Posterior vena cava (tissue), 2 donors: ENCODE results near the gene USO1. TPM values are rescaled to one million over a fixed set of nuclear protein-coding genes. Genes with fewer than 3 reads are reported as not detected.
"Not testable (repeated sequence)": the region's sequence is repeated elsewhere in the genome, so short reads cannot be mapped to it uniquely, and the experiment has no call there.

Source experiments
- DNase-seq: peaks from one replicate; pipeline ENCODE4 v3.0.0-alpha.2; 2020; ENCODE audit warnings: low spot score
- intact Hi-C, 2 donors: fragments of 100-400 bp; cut with DNase I; formaldehyde crosslinking; loops; one replicate each; pipeline versions ENCODE4 v1.14.1 to v1.14.2; 2022 to 2023
- total RNA-seq, 2 donors: library from RNA; stranded (reverse); fragmentation: NEBNext Ultra II Directional; extraction: Animal tissue kit (Norgen Biotek cat#: 25700); gene quantifications; one replicate each; pipeline ENCODE4 v1.2.1, GENCODE V29; 2021
- donor health status: DM: yes; HTN: yes; CAD: no.
- donor health status: DM: yes; HTN: yes; CAD: no.

USO1 gene
- total RNA-seq, 2 donors from 2014 or later = 68.8 to 77.3 TPM

DNA sequence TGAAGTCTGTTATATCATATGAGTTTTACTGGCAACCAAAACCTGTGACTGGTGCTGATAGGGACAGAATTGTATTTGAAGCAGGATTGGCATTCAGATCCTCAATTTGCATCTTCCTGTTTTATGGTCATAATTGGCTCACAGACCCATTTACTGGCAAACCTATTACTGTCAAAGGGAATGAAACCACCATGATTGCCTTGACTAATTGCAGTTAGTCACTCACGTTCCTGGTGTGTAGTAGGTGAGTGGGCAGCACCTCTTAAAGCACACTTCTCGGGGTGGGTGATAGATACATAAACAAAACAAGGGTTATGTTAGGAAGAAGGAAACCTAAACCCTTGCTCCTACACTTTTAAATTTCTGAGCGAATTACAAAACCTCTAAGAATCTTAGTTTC, 96.8 kb downstream of the USO1 start:
- intact Hi-C loops = no loop called here
- no peak for DNase-seq

DNA sequence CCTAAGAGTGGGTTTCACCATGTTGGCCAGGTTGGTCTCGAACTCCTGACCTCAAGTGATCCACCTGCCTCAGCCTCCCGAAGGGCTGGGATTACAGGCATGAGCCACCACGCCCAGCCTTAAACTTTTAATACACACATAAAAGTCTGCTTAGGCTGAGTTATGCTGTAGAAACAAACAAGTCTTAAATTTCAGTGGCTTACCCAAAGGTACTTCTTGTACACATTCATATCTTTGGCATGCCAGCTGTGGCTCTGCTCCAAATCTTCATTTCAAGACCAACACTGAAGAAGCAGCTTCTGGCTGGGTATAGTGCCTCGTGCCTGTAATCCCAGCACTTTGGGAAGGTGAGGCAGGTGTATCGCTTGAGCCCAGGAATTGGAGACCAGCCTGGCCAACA, 97.6 kb downstream of the USO1 start:
- intact Hi-C loops = no loop called here
- DNase-seq = no peak

DNA sequence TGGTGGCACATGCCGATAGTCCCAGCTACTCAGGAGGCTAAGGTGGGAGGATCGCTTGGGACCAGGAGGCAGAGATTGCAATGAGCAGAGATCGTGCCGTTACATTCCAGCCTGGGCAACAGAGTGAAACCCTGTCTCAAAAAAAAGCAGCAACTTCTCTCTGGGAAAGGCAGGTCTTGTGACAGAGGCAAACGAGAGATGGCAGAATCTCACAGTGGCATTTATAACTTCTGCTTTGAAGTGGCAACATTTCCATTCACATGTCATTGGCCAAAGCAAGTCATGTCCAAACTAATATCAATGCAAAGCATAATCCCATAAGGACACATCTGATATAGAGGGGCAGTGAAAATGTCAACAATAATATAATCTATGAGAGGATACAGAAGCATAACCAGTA, 98.0 kb downstream of the USO1 start:
- intact Hi-C loops = no loop called here
- DNase-seq = no peak

DNA sequence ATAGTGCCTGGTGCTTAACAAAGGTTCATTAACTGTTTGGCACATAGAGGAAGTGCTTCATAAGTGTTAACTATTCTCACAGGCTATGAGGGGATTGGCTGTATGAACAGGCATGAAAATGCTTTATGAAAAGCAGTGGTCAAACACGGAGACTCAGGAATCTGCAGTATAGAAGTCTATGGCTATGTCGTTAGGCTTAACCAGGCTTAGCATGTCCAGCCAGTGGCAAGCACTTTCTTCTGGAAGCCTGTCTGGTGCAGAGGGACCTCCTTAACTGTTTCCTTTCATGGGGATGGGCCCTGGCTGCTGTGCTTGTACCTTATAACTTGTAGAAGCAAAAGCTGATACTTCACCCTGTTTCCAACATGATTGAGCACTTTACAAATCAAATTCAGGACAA, 99.4 kb downstream of the USO1 start:
- DNase-seq = no peak

DNA sequence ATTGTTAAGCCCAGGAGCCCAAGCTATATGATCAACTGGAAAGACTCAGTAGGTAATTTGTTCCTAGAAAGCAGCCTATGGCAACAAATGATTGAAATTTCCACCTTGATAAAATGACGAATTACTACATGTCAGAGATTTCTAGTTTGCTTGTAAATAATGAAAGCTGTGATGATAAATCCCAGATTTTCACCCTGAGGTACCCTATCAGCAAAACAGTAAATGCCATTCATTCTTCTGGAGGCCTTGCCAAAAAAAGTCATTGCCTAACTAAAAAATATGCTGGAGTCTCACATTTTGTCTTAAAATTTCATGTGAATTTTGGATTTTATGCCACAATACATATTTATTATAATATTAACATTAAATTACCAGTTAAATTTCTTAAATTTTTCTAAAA, 106.5 kb downstream of the USO1 start:
- intact Hi-C loops = no loop called here
- DNase-seq = no peak

More for the DNA sequence above, 99.4 kb downstream of the USO1 start:
- intact Hi-C loops = no loop called here

DNA sequence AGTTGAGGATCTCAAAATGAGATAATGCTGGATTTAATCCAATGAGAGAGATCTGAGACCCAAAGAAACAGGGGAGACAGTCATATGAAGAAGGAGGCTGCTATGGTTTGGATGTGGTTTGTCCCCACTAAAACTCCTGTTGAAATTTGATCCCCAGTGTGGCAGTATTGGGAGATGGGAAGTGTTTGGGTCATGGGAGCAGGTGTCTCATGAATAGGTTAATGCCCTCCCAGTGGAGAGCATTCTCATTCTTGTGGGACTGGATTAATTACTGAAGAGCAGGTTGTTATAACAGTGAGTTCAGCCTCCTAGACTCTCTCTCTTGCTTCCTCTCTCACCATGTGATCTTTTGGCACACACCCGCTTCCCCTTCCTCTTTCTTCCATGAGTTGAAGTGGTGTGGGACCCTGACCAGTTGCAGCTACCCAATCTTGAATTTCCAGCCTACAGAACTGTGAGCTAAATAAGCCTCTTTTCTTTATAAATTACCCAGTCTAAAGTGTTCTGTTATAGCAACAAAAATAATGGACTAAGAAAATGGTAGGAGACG, 107.6 kb downstream of the USO1 start:
- intact Hi-C loops = no loop called here
- no peak for DNase-seq

DNA sequence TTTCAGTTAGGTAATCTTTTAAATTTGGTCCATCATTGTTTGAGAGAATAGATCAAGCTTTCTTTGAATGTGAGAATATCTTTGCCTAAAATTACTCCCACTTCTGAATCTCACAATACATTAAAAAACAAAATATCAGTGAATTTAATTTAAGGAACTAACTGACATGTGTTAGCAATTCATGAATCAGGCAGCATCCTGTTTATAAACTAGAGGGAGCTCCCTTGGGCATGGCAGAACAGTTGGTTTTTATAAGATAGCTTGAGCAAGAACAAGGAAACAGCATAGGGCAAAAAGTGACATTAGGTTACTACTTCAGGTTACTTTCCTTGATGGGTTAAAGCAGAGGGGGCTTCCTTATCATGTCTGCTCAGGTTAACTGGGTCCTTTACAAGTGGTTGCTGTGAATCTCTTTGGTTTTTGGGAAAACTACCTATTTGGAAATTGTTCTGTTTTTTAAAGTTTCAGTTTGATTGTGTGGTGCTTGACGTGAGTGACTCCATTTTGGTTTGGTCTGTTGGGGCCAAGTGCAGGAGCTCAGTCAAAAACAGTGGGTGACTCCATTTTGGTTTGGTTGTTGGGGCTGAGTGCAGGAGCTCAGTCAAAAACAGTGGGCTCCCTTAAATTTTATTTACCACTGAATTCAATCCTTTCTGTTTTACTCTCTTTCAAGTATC, 109.9 kb downstream of the USO1 start:
- DNase-seq = no peak
- intact Hi-C loops = no loop called here

DNA sequence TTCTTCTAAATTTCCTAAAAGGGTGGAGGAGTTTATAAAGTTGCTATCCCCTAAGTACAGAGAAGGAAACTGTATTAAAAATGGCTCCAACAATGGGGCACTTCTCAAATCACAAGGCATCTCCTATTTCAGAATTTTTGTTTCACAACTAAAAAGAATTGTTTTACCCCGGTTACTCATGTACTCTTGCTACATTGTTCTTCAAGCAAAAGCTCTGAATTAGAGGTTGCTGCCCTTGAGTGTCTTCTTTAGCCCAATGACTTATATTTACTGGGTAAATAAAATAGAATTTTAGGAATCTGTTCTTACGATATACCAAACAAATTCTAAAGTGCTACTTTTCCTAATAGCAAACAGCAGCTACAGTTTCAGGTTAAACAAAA, 110.4 kb downstream of the USO1 start:
- intact Hi-C loops = no loop called here
- DNase-seq = no peak

DNA sequence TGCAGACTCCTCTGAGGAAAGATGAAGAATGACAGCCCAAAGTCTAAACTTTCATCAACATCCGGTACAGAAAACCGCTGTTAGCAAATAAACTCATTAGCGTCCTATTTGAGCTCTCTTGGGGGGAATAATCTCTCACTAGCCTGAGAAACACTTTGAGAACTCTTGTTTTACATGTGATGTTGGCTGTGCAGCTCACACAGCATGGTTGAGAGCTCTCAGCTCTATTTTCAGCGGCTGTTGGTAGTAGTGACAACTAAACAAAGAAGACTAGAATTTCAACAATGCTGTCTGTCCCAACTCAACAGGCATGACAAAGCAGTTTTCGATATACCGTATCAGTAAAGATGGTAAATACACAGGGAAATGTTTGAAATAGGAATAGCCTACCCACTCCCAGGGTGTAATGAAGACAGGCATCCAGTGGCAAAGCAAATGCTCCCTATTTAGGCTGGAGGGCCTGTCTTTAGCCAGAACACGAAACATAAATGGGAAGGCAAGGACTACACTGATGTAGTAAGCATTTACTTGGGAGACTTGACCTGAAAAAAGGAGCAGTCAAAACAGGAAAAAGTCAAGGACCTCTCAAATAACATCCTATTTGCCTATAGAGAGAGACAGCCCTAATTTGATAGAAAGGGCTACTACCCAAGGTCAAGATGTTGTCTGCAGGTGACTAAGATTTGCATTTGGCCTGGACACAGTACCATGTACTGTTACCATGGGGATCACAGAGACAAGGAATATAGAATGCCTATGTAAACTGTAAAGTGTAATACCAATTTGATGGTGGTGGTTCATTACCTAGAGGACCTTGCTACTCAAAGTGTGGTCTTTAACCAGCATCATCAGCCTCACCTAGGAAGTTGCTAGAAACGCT, 117.5 kb downstream of the USO1 start:
- intact Hi-C loops = no loop called here
- DNase-seq = no peak

DNA sequence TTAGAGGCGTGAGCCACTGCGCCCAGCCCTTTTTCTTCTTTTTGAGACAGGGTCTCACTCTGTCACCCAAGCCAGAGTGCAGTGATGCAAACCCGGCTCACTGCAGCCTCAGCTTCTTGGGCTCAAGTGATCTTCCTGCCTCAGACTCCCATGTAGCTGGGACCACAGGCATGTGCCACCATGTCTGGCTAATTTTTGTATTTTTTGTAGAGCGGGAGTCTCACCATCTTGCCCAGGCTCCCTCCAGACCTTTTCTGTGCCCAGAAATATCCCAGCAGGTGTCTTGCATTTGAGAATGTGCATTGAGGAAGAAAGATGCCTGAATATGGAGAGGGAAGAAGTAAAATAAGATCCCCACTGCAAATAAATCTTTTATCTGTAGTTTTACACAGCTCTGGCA, 119.2 kb downstream of the USO1 start:
- DNase-seq = no peak
- intact Hi-C loops = no loop called here

DNA sequence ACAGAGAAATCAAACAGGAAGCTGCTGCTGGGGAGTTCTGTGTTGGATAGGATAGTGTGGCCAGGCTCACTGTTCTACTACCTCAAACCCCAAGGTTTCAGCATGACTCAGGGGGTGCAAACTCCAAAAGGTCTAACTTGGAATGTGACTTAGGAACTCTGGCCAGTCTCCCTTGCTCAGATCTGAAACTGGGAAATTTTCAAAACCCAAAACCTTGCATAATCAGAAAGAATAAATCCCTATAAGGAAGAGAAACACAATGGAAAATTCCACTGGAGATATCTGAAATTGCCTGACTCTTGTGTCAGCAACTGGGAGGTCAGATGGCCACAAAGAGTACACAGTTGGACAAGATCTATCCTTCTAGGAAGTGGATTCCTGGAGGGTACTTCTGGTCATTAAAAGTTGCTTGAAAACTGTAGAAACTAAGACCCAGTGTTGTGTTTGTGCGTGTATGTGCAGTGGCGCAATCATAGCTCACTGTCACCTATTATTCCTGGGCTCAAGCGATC, 119.8 kb downstream of the USO1 start:
- intact Hi-C loops = no loop called here
- DNase-seq = no peak

DNA sequence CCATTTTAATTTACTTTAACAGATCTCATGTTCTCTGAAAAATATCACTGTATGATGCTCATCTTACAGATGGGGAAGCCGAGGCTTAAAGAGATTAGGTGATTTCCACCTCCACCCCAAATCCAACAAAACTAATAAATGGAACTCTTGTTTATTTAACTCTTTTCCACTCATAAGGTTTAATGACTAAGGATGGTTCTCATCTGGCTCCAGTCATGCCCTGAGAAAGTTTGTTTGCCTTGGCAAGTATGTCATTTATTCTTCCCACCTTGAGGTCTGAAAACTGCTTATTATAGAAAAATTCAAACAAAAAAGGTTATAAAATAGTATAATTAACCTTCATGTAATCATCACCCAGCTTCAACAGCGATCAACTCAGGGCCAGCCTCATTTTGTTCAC, 121.6 kb downstream of the USO1 start:
- no peak for DNase-seq
- intact Hi-C loops = no loop called here

DNA sequence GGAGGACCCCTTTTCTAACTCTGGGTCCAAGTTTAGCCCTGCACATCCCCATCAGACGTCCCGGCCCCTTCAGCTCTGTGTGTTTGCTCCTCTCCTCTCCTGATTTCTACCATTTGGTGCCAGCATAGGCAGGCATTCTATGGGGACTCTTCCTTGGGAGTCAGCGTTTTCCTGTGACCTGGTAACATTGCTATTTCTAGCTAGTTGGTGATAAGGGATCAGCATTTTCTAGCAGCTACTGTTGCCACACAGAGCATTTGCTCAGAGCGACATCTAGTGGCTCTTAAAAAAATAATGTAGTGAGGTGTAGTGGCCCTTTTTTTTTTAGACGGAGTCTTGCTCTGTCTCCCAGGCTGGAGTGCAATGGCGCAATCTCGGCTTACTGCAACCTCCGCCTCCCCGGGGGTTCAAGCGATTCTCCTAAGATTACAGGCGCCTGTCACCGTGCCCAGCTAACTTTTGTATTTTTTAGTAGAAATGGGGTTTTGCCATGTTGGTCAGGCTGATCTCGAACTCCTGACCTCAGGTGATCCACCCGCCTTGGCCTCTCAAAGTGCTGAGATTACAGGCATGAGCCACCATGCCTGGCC, 123.9 kb downstream of the USO1 start:
- intact Hi-C loops, DNase-seq: not testable (repeated sequence)

DNA sequence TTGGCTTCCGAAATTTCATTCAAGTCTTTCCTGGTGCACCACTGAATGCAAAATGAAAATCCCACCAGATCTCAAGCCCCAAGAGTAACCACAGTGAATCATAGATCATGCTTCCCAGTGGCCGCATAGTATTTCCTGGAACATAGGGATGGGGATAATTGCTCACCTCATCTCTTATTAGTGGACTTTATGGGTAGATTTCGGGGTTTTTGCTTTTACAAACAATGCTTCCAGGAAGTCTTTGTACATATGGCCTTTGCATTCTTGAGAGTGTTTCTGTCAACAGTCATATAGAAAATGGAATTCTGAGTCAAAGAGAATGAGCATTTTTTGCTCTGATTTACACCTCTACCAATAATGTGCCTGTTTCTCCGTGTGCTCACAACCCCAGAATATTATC, 124.5 kb downstream of the USO1 start:
- DNase-seq = no peak

DNA sequence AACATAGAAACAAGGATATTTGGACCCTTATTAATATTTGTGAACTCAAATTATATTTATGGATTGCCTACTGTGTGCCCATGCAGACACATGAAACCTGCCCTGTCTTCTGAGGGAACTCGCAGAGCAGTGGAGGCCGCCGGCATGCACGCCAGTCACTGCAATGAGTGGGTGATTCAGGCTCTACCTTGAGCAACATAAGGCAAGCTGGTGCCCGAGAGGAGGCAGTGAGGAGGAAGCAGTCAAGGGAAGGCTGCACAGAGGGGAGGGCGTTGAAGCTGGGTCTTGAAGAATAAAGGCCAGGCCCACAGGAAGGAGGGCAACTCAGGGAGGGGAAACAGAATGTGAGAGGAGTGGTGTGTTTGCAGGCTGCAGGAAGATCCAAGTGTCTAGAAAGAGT, 125.1 kb downstream of the USO1 start:
- DNase-seq = no peak
- intact Hi-C loops = no loop called here

More for the DNA sequence above, 124.5 kb downstream of the USO1 start:
- intact Hi-C loops = no loop called here

DNA sequence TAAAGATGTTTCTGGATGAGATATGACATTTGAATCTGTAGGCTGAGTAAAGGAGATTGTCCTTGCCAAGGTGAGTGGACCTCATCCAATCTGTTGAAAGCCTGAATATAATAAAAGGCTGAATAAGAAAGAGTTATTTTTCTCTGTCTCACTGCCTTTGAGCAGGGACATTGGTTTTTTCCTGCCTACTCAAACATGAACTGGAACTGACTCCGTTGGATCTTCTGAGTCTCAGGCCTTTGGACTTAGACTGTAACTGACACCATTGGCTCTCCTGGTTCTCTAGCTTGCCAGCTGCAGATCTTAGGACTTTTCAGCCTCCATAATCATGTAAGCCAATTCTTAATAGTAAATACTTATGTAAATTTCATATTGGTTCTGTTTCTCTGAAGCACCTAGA, 134.3 kb downstream of the USO1 start:
- intact Hi-C loops = no loop called here
- DNase-seq = no peak

DNA sequence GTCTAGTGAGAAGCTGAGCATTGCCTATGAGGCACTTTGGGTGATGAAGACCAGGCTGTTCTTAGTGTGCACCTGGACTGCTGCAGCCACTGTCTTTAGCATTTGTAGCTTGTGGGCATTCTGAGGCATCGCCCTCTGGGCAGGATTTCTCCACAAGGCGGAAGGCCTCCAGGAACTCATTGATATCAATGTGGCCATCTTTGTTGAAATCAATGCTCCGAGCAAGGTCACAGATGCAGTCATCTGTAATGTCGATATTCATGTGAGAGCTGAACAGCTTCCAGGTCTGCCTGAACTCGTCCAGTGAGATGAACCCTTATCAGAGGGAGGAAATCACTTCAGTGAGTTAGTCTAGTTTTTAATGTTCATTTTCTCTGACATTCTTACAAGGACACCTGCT, 136.2 kb downstream of the USO1 start:
- intact Hi-C loops = no loop called here
- DNase-seq = no peak
